ENCODE results near the gene CCDC69. TPM values are rescaled to one million over a fixed set of nuclear protein-coding genes. Genes with fewer than 3 reads are reported as not detected.

Gene CCDC69
- total and polyA plus RNA-seq, 10 of the 15 experiments (the other 5 are each of a cell fraction or from before 2014, with no cell fraction given): 13.5 to 106 (median 70.1) TPM

DNA sequence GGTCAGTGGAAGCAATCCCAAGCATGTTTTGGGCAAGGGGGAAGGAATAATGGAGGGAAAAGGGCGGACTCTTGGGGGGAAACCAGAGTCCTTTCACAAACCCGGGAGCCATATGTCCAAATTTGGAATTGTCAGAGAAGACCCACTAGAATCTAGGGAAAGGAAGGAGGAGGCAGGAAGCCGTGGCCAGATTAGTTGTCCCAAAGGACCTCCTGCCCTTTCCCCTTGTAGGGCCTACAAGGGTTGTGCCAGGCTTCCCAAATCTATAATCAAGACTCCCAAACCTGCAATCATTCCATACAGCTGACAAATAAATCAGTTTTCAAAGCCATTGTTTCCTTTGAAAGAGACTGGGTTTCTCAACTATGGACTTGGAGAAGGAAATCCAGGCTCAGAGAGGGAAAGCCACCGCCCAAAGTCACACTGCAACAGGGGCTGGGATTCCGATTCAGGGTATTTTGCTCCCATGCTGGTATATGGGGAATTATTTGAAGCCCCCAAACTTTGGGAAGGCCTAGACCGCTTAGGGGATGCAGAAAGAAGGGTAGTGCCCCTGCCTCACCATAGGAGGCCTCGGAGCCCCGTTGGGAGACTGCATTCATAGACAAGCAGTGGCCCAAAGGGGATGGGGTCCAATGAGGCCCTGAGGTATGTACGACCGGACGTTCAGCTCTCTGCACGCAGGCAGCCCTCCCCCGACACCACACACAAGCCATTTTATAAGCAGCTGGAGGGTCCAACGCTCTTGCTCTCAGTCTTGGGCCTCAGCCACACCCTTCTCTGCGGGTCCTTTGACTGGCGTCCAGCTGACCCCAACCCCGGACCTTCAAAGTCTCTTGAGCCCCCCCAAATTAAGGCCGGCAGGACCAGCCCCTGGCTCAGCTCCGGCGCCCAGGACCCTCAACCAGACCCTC lies 67.1 kb downstream of the CCDC69 start:
- Histone ChIP-seq H3K36me3 (ENCODE audit: control insufficient read depth in 2 of 2, insufficient read depth in 2 of 2, low read length in 1 of 2) (0 out of 4 replicates have a peak, but pooled peaks cover 0 to 3% of the 10 kb centered on the region in 2 experiments), H2AFZ (ENCODE audit: control insufficient read depth, low read depth, low read length) (peak overlapping the region; percentile 9; the same call in 1 of the 2 replicates), H3K4me3 (peak overlapping the region; percentile 97), H3K9ac (ENCODE audit: control insufficient read depth, insufficient read depth, low read length) (peak overlapping the region; percentile 90), H4K20me1 (ENCODE audit: control insufficient read depth, insufficient read depth) (no peaks in the 10 kb centered on the region), H3K27ac (ENCODE audit: control insufficient read depth, insufficient read depth) (peak overlapping the region; percentile 89), H3K9me3 (replicated peaks; ENCODE audit: control insufficient read depth, insufficient read depth, low read length) (no peaks in the 10 kb centered on the region), H3K79me2 (ENCODE audit: control insufficient read depth, insufficient read depth, low read length) (peaks cover 70% of the 10 kb centered on the region), H3K4me2 (ENCODE audit: control insufficient read depth, insufficient read depth) (peak overlapping the region; percentile 95), H3K4me1 (ENCODE audit: control insufficient read depth, insufficient read depth, low read length) (peaks cover 35% of the 10 kb centered on the region), H3K27me3 (replicated peaks in 1 of 2; ENCODE audit: control insufficient read depth in 2 of 2, insufficient read depth in 2 of 2, low read length in 1 of 2) (no peaks in the 10 kb centered on the region)
- peak; percentile 45 for ATAC-seq
- intact Hi-C loops (cut with micrococcal nuclease; ENCODE audit: unreplicated experiment): loop anchor here (1.0 to 10.0 kb wide), 8 partner anchors 30 to 1352 kb away; partner anchors contain the start of genes CD74, G3BP1, GM2A and TNIP1
- BruUV-seq (replicated peaks): no TSS peak
- no peak for FAIRE-seq
- no peak for DNase-seq (ENCODE audit: low read depth, low spot score)
- RAD21 ChIA-PET (ENCODE audit: unreplicated experiment): interaction anchor here (1.0 to 10.8 kb wide), 15 partner anchors 8 to 105 kb away, joined by 3 to 222 read pairs (median 8); partner anchors contain the start of genes CCDC69 and TNIP1
- SMC1A ChIA-PET (ENCODE audit: uncharacterized antibody, unreplicated experiment): interaction anchor here (0.6 to 35.3 kb wide), 12 partner anchors 7 to 593 kb away, joined by 3 to 1132 read pairs (median 4); partner anchors contain the start of gene DCTN4
- POLR2A ChIA-PET: interaction anchor here (0.9 to 8.9 kb wide), 16 partner anchors 8 to 531 kb away, joined by 3 to 152 read pairs (median 6); partner anchors contain the start of gene GM2A
- CTCF ChIA-PET: interaction anchor here (0.7 to 40.1 kb wide), 11 partner anchors 8 to 105 kb away, joined by 3 to 1107 read pairs (median 4); no protein-coding TSS in a partner anchor
- in situ Hi-C loops (cut with MboI): no loop called here
- 1% methylated on average over 20 of the region's 20 CpGs for WGBS (ENCODE audit: insufficient coverage, insufficient replicate concordance, low lambda C conversion rate, missing lambda C conversion rate)
- no peak for TF ChIP-seq PML (IDR thresholded peaks at IDR 0.05; ENCODE audit: low read length)
- no peak for TF ChIP-seq STAT3 (IDR thresholded peaks at IDR 0.05; ENCODE audit: low read depth, low read length)
- peak; percentile 12; the same call in 1 of the 2 replicates for TF ChIP-seq CREM (IDR thresholded peaks at IDR 0.05; ENCODE audit: low read depth)
- no peak for TF ChIP-seq IKZF1 (conservative IDR thresholded peaks at IDR 0.05)
- peak; percentile 33; the same call in 1 of the 2 replicates for TF ChIP-seq POLR2AphosphoS5 (IDR thresholded peaks at IDR 0.05; ENCODE audit: low read length)
- no peak for TF ChIP-seq ETV6 (conservative IDR thresholded peaks at IDR 0.05 in 1 of 2, IDR thresholded peaks at IDR 0.05 in 1 of 2; ENCODE audit: borderline replicate concordance in 1 of 2, low read depth in 1 of 2)
- TF ChIP-seq, protein P1, sequence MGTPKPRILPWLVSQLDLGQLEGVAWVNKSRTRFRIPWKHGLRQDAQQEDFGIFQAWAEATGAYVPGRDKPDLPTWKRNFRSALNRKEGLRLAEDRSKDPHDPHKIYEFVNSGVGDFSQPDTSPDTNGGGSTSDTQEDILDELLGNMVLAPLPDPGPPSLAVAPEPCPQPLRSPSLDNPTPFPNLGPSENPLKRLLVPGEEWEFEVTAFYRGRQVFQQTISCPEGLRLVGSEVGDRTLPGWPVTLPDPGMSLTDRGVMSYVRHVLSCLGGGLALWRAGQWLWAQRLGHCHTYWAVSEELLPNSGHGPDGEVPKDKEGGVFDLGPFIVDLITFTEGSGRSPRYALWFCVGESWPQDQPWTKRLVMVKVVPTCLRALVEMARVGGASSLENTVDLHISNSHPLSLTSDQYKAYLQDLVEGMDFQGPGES (IDR thresholded peaks at IDR 0.05): no peak
- no peak for TF ChIP-seq CEBPB (IDR thresholded peaks at IDR 0.05; ENCODE audit: borderline replicate concordance in 1 of 2, low read depth in 2 of 2, low read length in 2 of 2)
- peak; percentile 39; the same call in 1 of the 2 replicates for TF ChIP-seq SMARCA5 (IDR thresholded peaks at IDR 0.05)
- TF ChIP-seq RAD21 (IDR thresholded peaks at IDR 0.05; ENCODE audit: insufficient read depth, low read depth, low read length): no peak
- peak; percentile 45; the same call in 1 of the 2 replicates for TF ChIP-seq EED (IDR thresholded peaks at IDR 0.05; ENCODE audit: low read depth)
- peak; percentile 52; the same call in 1 of the 2 replicates for TF ChIP-seq YY1 (IDR thresholded peaks at IDR 0.05; ENCODE audit: low read depth, low read length)
- TF ChIP-seq RELA (IDR thresholded peaks at IDR 0.05; ENCODE audit: borderline replicate concordance, partially characterized antibody): no peak
- 0 out of 2 replicates have a peak, but pooled peaks have one; percentile 77 for TF ChIP-seq WRNIP1 (IDR thresholded peaks at IDR 0.05; ENCODE audit: borderline replicate concordance, low read depth, low read length)
- TF ChIP-seq HDAC6 (IDR thresholded peaks at IDR 0.05; ENCODE audit: unreplicated experiment): no peak
- TF ChIP-seq, protein P2, sequence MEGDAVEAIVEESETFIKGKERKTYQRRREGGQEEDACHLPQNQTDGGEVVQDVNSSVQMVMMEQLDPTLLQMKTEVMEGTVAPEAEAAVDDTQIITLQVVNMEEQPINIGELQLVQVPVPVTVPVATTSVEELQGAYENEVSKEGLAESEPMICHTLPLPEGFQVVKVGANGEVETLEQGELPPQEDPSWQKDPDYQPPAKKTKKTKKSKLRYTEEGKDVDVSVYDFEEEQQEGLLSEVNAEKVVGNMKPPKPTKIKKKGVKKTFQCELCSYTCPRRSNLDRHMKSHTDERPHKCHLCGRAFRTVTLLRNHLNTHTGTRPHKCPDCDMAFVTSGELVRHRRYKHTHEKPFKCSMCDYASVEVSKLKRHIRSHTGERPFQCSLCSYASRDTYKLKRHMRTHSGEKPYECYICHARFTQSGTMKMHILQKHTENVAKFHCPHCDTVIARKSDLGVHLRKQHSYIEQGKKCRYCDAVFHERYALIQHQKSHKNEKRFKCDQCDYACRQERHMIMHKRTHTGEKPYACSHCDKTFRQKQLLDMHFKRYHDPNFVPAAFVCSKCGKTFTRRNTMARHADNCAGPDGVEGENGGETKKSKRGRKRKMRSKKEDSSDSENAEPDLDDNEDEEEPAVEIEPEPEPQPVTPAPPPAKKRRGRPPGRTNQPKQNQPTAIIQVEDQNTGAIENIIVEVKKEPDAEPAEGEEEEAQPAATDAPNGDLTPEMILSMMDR (IDR thresholded peaks at IDR 0.05 in 2 of 3, conservative IDR thresholded peaks at IDR 0.05 in 1 of 3; ENCODE audit: control insufficient read depth in 2 of 3, extremely low read depth in 1 of 3, insufficient read depth in 1 of 3, low read depth in 3 of 3, low read length in 3 of 3): peak in 1 of 3 experiments; percentile 11; a peak in 1 of 6 replicates
- no peak for TF ChIP-seq SREBF2 (IDR thresholded peaks at IDR 0.05; ENCODE audit: low read length)
- TF ChIP-seq BHLHE40 (IDR thresholded peaks at IDR 0.05; ENCODE audit: borderline replicate concordance in 1 of 2, low read depth in 2 of 2, low read length in 1 of 2): no peak
- TF ChIP-seq SMAD5 (IDR thresholded peaks at IDR 0.05; ENCODE audit: low read depth): peak; percentile 73; the same call in 1 of the 2 replicates
- 0 out of 2 replicates have a peak, but pooled peaks have one; percentile 6 for TF ChIP-seq POLR2AphosphoS2 (IDR thresholded peaks at IDR 0.05; ENCODE audit: low read depth, low read length)

Data from GM12878 (cell line).